H1 (cell line): ENCODE results near the gene CALCR. TPM values are rescaled to one million over a fixed set of nuclear protein-coding genes. Genes with fewer than 3 reads are reported as not detected.

Experiments
- CHD1 ChIP-seq: IDR thresholded peaks from 2 replicates; pipeline ENCODE4 v1.6.1; 2012; ENCODE audit warnings: low read depth, low read length, improper control_type of control experiment
- CHD2 ChIP-seq: IDR thresholded peaks from 2 replicates; pipeline ENCODE4 v1.6.1; 2012; ENCODE audit warnings: low read length, improper control_type of control experiment
- CHD7 ChIP-seq: fragments of 300-600 bp; sonication (generic); IDR thresholded peaks from 2 replicates; pipeline ENCODE4 v1.7.1; 2012; ENCODE audit warnings: low read length, moderate library complexity, mild to moderate bottlenecking, inconsistent platforms; ENCODE audit not compliant: insufficient replicate concordance
- CREB1 ChIP-seq: IDR thresholded peaks from 2 replicates; pipeline ENCODE4 v1.6.1; 2012; ENCODE audit warnings: inconsistent platforms
- EP300 ChIP-seq, 2 experiments: IDR thresholded peaks; 1 replicate in 1 of 2; 2 replicates in 1 of 2; pipeline ENCODE4 v1.6.1; 2011 to 2012; ENCODE audit warnings: low read depth in 2 of 2, low read length in 2 of 2, mild to moderate bottlenecking in 2 of 2, borderline replicate concordance in 1 of 2, inconsistent platforms in 1 of 2, moderate library complexity in 1 of 2
- RXRA ChIP-seq: IDR thresholded peaks from 2 replicates; pipeline ENCODE4 v1.6.1; 2011; ENCODE audit warnings: low read depth, mild to moderate bottlenecking, low read length, moderate library complexity; ENCODE audit not compliant: insufficient read depth
- SP1 ChIP-seq: IDR thresholded peaks from 2 replicates; pipeline ENCODE4 v1.6.1; 2011; ENCODE audit warnings: low read depth, low read length
- SP2 ChIP-seq: IDR thresholded peaks from 2 replicates; pipeline ENCODE4 v1.6.1; 2012; ENCODE audit warnings: mild to moderate bottlenecking, low read length, inconsistent platforms
- TAF7 ChIP-seq: optimal IDR thresholded peaks from 2 replicates; pipeline ENCODE3; 2011; ENCODE audit warnings: low read depth, mild to moderate bottlenecking, inconsistent platforms, low read length, moderate library complexity, borderline replicate concordance
- polyA plus RNA-seq, 7 experiments: library from polyadenylated mRNA; depleted of rRNA in 3 of 7; stranded (reverse) in 5 of 7; unstranded in 2 of 7; fragments of >200 nt in 5 of 7; fragments of 200-250 nt in 2 of 7; gene quantifications; 1 replicate in 5 of 7; 2 replicates in 1 of 7; 4 replicates in 1 of 7; pipeline versions ENCODE4 v1.2.1 to v1.2.3, GENCODE V29; 2011 to 2013; ENCODE audit warnings: missing spikeins in 2 of 7, mixed read lengths in 2 of 7
- total RNA-seq: library from RNA; stranded (reverse); fragmentation: NEBNext Ultra II Directional; extraction: Animal tissue kit (Norgen Biotek cat#: 25700); gene quantifications from 2 replicates; pipeline ENCODE4 v1.2.1, GENCODE V29; 2021

Gene CALCR
- total and polyA plus RNA-seq, 2 of the 8 experiments (the other 6 are each of a cell fraction or from before 2014, with no cell fraction given), result 1.0 to 3.6 TPM

- TF ChIP-seq CHD7 (no peak), TAF7 (no peak), SP1 (no peak), EP300 (IDR thresholded peaks at IDR 0.05; ENCODE audit: borderline replicate concordance in 1 of 2, low read depth in 2 of 2, low read length in 2 of 2) (no peak), CHD2 (no peak), SP2 (no peak), CREB1 (no peak), RXRA (no peak), CHD1 (no peak)
- TF ChIP-seq, all 59 proteins: peak for 0
These were observed 49.3 kb upstream of the CALCR start (continued) for GRCh38 chr7:93623816-93624215.
